ENCODE measurements around the gene MCM6. TPM values are rescaled to one million over a fixed set of nuclear protein-coding genes. Genes with fewer than 3 reads are reported as not detected.

Gene MCM6
- total RNA-seq, 6 experiments from 2014 or later = 22.5 to 36.0 (median 33.2) TPM

DNA sequence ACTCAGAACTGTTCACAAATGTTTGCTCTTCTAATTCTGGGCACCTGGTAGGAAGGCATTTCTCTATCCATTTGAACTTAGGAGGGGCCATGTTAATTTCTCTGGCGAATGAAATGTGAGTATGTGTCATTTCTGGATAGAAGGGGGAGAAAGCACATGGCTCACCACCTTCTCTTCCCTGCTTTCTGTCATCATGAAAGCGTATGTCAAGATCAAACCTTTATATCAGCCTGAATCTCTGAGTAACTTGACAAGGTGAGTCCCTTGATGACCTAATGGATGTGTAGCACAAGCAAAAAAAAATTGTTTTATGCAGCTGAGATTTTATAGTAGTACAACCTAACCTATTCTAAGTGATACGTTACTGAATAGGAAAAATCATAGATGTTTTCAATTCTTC is 27.2 kb downstream of the MCM6 start:
- Mint-ChIP-seq H3K27me3 (ENCODE audit: insufficient read depth) (no peaks in the 10 kb centered on the region), H3K27ac (no peak overlapping the region), H3K9me3 (no peaks in the 10 kb centered on the region), H3K4me1 (ENCODE audit: low read depth) (peaks cover 18% of the 10 kb centered on the region), H3K36me3 (ENCODE audit: low read depth) (peaks cover 23% of the 10 kb centered on the region), H3K4me3 (no peak overlapping the region)
- TF ChIP-seq, protein P1, sequence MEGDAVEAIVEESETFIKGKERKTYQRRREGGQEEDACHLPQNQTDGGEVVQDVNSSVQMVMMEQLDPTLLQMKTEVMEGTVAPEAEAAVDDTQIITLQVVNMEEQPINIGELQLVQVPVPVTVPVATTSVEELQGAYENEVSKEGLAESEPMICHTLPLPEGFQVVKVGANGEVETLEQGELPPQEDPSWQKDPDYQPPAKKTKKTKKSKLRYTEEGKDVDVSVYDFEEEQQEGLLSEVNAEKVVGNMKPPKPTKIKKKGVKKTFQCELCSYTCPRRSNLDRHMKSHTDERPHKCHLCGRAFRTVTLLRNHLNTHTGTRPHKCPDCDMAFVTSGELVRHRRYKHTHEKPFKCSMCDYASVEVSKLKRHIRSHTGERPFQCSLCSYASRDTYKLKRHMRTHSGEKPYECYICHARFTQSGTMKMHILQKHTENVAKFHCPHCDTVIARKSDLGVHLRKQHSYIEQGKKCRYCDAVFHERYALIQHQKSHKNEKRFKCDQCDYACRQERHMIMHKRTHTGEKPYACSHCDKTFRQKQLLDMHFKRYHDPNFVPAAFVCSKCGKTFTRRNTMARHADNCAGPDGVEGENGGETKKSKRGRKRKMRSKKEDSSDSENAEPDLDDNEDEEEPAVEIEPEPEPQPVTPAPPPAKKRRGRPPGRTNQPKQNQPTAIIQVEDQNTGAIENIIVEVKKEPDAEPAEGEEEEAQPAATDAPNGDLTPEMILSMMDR (IDR thresholded peaks at IDR 0.05) = no peak
- no peak for DNase-seq

DNA sequence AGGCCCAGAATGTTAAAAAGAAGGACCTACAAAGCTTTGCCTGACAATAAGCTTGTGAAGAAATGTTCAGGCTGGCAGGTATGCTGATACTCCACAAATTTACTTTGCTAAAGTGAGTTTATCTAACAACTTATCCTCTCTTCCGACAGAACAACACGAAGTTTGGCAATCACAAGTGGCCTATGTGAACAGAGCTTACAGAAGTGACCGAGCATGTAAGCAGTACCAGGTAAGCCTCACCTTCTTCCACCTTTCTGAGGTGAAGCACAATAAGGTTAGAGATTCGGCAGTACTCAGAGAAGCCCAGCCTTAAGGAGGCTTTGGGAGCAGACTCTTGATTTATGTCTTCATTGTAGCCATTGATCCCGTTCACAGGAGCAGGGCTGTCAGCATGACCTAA is 30.2 kb downstream of the MCM6 start:
- H3K27me3 Mint-ChIP-seq (ENCODE audit: insufficient read depth) = no peaks in the 10 kb centered on the region
- H3K36me3 Mint-ChIP-seq (ENCODE audit: low read depth) = peaks cover 30% of the 10 kb centered on the region
- H3K4me3 Mint-ChIP-seq = no peak overlapping the region
- no peak overlapping the region for H3K27ac Mint-ChIP-seq
- peaks cover 15% of the 10 kb centered on the region for H3K4me1 Mint-ChIP-seq (ENCODE audit: low read depth)
- no peaks in the 10 kb centered on the region for H3K9me3 Mint-ChIP-seq
- TF ChIP-seq, protein P1 (IDR thresholded peaks at IDR 0.05) = no peak
- no peak for DNase-seq

DNA sequence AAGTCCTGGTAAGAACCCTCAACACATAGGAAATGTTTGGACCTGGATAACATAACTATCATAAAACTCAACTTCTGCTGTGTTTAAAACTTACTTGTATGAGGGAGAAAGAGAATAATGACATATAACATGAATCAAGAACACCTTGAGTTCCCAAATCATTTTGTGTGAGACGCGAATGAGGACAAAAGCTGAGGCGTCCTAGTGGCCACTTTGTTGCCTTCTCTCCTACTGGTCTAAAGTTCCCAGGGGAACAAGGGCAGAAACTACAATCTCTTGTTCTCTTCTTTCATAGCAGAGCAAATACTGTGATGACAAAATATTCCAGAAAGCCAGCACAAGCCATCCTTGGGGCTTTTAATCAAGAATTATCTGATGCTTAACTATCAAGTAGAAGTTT is 31.0 kb downstream of the MCM6 start:
- Mint-ChIP-seq H3K4me3 (no peak overlapping the region), H3K9me3 (no peaks in the 10 kb centered on the region), H3K27me3 (ENCODE audit: insufficient read depth) (no peaks in the 10 kb centered on the region), H3K36me3 (ENCODE audit: low read depth) (peaks cover 26% of the 10 kb centered on the region), H3K4me1 (ENCODE audit: low read depth) (peaks cover 21% of the 10 kb centered on the region), H3K27ac (no peak overlapping the region)
- TF ChIP-seq, protein P1 (IDR thresholded peaks at IDR 0.05) = 0 out of 2 replicates have a peak, but pooled peaks have one; percentile 26
- DNase-seq = no peak

DNA sequence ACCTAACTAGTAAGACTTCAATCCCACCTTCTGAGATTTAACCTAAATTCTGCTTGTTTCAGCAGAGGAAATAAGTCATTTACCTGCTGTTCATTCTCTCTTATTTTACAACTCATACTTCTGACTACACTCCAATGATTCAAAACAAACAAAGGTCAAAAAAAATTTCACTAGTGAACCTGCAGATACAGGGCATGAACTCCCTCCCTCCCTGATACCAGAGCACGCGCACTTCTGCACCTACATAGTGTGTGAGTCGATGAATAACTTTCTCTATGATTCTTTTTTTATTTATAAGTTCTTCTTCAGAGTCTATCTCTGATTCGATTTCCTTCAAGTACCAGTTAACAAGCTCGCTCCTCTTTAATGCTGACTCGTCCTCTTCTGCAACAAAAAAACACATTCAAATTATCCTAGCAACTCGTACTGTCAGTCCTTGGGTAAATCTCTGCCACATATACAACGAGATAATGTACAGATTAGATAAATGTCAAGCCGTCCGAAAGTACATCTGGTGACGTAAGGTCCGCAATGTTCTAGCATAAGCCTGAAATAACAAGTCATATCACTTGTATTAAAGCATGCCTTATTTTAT is 31.8 kb downstream of the MCM6 start:
- Mint-ChIP-seq H3K27ac (no peak overlapping the region), H3K4me3 (no peak overlapping the region), H3K27me3 (ENCODE audit: insufficient read depth) (no peaks in the 10 kb centered on the region), H3K9me3 (no peaks in the 10 kb centered on the region), H3K36me3 (ENCODE audit: low read depth) (peaks cover 23% of the 10 kb centered on the region), H3K4me1 (ENCODE audit: low read depth) (peaks cover 30% of the 10 kb centered on the region)
- no peak for DNase-seq
- TF ChIP-seq, protein P1 (IDR thresholded peaks at IDR 0.05) = no peak

DNA sequence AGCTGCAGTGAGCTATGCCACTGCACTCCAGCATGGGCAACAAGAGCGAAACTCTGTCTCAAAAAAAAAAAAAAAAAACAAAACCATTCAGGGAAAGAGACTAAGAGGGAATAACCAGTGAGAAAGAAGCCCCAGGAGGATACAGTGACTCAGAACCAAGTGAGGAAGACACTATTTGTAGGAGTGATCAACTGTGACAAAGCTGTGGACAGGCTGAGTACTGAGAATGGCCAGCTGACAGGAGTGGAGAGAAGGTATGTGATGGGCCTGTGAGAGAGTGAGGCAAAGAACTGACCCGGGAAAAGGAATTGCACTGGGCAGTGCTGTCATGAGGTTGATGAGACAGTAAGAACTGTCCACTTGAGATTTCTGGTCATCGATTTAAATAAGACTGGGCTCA is 32.6 kb downstream of the MCM6 start:
- no peaks in the 10 kb centered on the region for H3K27me3 Mint-ChIP-seq (ENCODE audit: insufficient read depth)
- peak overlapping the region; percentile 32; the same call in 1 of the 2 replicates for H3K27ac Mint-ChIP-seq
- peaks cover 32% of the 10 kb centered on the region for H3K4me1 Mint-ChIP-seq (ENCODE audit: low read depth)
- no peaks in the 10 kb centered on the region for H3K9me3 Mint-ChIP-seq
- TF ChIP-seq, protein P1 (IDR thresholded peaks at IDR 0.05) = no peak
- H3K36me3 Mint-ChIP-seq (ENCODE audit: low read depth) = peaks cover 23% of the 10 kb centered on the region
- DNase-seq = no peak
- no peak overlapping the region for H3K4me3 Mint-ChIP-seq
